Astrocyte of the spinal cord (primary cell): ENCODE data around the gene VPS45.

ENCODE experiments used
- DNase-seq: peaks from one replicate; pipeline ENCODE4 v3.0.0; 2011; ENCODE audit warnings: low read depth, low spot score
- H3K4me3 ChIP-seq: 2 replicates; pipeline ENCODE4 v1.5.1; 2011; ENCODE audit warnings: low read depth, mild to moderate bottlenecking, low read length, moderate library complexity
- in situ Hi-C: cut with HindIII; loops from 2 replicates; pipeline ENCODE4 v1.10.0; 2017; ENCODE audit warnings: low sequenced_read_pairs
- TF ChIP-seq, protein P1 (sequence below): IDR thresholded peaks from 2 replicates; pipeline ENCODE4 v1.5.1; 2012; ENCODE audit warnings: low read depth, mild to moderate bottlenecking, low read length, inconsistent platforms

VPS45 gene

DNA sequence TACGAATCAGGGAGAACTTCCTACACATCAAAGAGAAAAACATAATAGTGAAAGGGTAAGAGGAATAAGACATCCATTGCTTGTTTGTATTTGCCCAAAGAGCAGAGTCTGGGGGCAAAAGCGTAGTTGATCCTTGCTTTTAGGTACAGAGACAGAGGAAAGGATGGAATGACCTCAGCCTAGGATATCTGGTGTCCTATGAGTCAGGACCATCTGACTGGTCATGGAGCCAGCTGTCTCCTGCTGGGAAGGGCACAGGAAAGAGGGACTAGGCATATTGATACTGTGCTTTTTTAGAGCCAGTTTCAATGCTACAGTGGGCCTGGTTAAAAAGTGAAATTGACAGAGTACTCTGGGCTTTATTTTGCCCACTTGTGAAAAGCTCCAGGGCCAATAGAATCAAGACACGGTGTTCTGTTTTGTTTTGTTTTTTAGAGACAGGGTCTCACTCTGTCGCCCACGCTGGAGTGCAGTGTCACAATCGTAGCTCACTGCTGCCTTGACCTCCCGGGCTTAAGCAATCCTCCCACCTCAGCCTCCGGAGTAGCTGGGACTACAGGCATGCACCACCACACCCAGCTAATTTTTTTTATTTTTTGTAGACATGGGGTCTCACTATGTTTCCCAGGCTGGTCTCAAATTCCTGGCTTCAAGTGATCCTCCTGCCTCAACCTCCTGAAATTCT is 85.3 kb downstream of the VPS45 start:
- H3K4me3 ChIP-seq, result no peak overlapping the region
- in situ Hi-C loops, result no loop called here
- TF ChIP-seq, protein P1, sequence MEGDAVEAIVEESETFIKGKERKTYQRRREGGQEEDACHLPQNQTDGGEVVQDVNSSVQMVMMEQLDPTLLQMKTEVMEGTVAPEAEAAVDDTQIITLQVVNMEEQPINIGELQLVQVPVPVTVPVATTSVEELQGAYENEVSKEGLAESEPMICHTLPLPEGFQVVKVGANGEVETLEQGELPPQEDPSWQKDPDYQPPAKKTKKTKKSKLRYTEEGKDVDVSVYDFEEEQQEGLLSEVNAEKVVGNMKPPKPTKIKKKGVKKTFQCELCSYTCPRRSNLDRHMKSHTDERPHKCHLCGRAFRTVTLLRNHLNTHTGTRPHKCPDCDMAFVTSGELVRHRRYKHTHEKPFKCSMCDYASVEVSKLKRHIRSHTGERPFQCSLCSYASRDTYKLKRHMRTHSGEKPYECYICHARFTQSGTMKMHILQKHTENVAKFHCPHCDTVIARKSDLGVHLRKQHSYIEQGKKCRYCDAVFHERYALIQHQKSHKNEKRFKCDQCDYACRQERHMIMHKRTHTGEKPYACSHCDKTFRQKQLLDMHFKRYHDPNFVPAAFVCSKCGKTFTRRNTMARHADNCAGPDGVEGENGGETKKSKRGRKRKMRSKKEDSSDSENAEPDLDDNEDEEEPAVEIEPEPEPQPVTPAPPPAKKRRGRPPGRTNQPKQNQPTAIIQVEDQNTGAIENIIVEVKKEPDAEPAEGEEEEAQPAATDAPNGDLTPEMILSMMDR, result no peak
- peak; percentile 42 for DNase-seq

DNA sequence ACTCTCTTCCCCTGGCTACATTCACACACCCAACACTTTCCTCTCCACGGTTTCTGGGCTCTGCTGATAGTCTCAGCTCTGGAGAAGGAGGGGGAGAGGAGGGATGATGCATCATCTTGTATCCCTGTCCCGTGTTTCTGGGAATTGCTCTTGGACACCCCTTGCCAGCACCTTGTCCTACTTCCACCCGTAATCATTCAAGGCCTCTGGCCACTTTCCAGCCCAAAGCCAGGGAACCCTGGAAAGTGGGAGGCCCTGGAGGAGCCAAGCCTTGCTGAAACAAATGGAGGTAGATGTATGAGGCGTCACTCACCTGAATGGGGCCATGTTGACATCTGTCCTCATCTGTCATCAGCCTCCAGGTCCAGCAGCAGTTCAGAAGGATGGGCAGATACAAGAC is 86.6 kb downstream of the VPS45 start:
- in situ Hi-C loops, result no loop called here
- DNase-seq, result no peak
- TF ChIP-seq, protein P1, result no peak
- no peak overlapping the region for H3K4me3 ChIP-seq

DNA sequence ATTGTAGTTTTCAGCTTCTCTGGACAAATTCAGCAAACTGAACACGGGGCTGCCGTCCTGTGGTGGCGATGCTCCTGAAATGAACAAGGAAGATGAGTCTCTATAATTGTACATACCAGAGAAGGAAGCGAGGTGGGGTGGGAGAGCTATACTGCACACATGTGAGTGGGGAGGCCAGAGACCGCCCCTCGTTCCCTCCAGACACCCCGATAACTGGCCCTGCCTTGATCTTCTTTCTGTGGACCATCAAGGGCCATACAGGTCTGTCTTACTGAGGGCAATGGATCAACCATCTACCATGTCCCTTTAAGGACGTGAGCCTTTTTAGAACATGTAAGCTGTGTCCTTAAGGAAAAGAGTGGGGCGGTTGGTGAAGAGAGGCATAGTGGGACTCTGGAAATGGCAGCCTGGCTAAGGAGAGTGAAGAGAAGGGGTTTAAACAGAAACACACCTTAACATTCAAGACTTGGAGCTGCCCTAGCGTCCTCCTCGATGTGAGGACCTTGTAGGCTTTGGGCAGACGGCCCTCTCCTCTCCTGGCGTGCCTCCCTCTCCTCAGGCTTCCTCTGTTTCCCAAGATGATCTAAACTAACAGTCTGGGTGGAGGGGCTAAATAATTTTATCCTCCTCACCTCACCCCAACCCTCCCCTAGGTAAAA is 88.0 kb downstream of the VPS45 start:
- in situ Hi-C loops, result no loop called here
- DNase-seq, result no peak
- no peak overlapping the region for H3K4me3 ChIP-seq
- TF ChIP-seq, protein P1, result no peak

DNA sequence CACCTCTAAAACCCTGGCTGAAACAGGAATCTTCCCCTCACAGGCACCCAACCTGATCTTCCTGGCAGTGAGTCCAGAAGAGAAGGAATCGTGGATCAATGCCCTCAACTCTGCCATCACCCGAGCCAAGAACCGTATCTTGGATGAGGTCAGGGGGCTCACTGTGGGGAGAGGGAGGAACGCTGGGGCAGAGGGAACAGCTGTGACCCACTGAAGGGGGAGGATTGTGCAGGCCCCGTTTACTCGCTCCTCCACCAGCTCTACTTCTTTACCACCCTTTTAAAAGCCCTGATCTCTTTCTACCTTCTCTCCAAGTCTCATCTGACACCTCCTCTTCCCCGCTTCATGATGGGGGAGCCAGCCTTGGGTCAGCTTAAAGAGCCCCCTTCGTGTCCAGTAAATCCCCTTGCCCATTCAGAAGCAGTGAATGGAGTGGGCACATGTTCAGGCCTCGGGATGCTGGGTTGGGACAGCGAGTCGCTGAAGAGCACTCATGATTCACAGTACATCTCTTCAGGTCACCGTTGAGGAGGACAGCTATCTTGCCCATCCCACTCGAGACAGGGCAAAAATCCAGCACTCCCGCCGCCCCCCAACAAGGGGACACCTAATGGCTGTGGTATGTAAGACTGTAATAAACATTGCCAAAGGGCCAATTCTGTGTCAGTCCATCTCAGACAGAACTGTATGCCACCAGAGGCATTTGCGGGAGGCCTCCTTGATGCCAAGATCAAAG is 89.5 kb downstream of the VPS45 start:
- DNase-seq, result peak; percentile 38
- in situ Hi-C loops, result no loop called here
- H3K4me3 ChIP-seq, result no peak overlapping the region

DNA sequence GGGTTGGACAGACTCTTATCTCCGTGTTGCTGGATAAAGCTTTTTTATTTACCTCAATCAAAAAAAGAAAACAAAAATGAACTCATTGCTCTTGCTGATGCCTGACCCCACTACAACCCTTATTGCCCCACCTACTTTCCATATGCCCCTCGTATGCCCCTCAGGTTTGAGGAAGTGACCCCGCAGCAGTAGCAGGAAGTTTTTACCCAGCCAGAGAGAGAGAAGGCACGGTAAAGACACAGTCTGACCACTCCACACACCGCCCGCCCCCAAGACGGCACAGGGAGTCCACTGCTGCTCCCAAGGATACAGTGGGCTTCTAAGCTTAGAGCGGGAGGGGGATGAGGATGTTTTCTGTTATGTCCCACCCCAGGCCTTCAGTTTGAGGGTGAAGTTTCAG is 92.0 kb downstream of the VPS45 start:
- no peak overlapping the region for H3K4me3 ChIP-seq
- TF ChIP-seq, protein P1, result no peak
- in situ Hi-C loops, result no loop called here
- no peak for DNase-seq

More for the DNA sequence above, 89.5 kb downstream of the VPS45 start:
- TF ChIP-seq, protein P1, result no peak

DNA sequence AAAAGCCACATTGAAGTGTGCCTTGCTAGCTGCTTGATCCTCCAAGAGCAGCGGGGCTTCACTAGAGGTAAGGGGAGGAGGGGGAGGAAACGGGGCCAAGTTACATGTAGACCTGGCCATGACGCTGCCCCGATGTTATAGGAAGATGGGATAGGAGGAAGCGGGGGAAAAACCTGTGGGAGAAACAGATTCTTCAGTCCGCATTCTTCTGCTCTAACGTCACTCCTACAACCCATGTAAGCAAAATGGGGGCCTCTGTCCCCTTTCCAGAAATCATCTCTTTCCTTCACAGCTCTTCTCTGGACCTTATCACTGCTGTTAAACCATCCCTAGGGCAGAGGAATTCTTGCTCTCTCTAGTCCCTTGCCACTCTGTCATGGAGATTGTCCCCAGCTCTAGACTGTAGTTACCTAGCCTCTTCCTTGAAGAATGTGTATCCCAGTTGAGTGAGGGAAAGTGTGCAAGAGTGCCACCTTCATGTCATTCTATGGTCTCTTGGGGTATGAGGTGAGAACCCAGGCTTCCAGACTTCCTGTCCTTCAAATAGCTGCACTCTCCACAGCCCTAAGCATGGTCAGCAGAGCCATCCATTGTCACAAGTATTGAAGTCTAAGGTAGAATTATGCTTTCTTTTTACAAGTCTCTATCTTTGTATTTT is 93.5 kb downstream of the VPS45 start:
- H3K4me3 ChIP-seq, result no peak overlapping the region
- no peak for DNase-seq
- TF ChIP-seq, protein P1, result no peak
- in situ Hi-C loops, result no loop called here
